MM.1S (cell line): ENCODE results near the gene BEAN1.
"Not testable (repeated sequence)": the region's sequence is repeated elsewhere in the genome, so short reads cannot be mapped to it uniquely, and the experiment has no call there.

Source experiments
- DNase-seq: peaks from one replicate; pipeline ENCODE4 v3.0.0-alpha.2; 2015
- H2AFZ ChIP-seq: fragments of 300-600 bp; sonication (generic); 2 replicates; pipeline ENCODE4 v1.6.0; 2016; ENCODE audit warnings: antibody characterized with exemption, low read length
- H3F3A ChIP-seq: fragments of 300-600 bp; sonication (generic); 2 replicates; pipeline ENCODE4 v1.6.1; 2016; ENCODE audit warnings: mild to moderate bottlenecking, antibody characterized with exemption, low read length, moderate library complexity, mixed read lengths; ENCODE audit not compliant: insufficient read depth
- H3K27ac ChIP-seq: fragments of 300-600 bp; sonication (generic); 2 replicates; pipeline ENCODE4 v1.5.1; 2016; ENCODE audit warnings: mild to moderate bottlenecking, low read length
- H3K27me3 ChIP-seq: fragments of 300-600 bp; sonication (generic); replicated peaks from 2 replicates; pipeline ENCODE4 v1.6.0; 2016; ENCODE audit warnings: low read length; ENCODE audit not compliant: insufficient read depth
- H3K36me3 ChIP-seq: fragments of 300-600 bp; sonication (generic); replicated peaks from 2 replicates; pipeline ENCODE4 v1.6.1; 2016; ENCODE audit warnings: mild to moderate bottlenecking, low read length, mixed read lengths; ENCODE audit not compliant: insufficient read depth
- H3K4me1 ChIP-seq: fragments of 300-600 bp; sonication (generic); 2 replicates; pipeline ENCODE4 v1.6.1; 2016; ENCODE audit warnings: low read length, mixed read lengths
- H3K4me2 ChIP-seq: fragments of 300-600 bp; sonication (generic); 2 replicates; pipeline ENCODE4 v1.6.0; 2016; ENCODE audit warnings: low read depth, low read length
- H3K4me3 ChIP-seq: fragments of 300-600 bp; sonication (generic); 2 replicates; pipeline ENCODE4 v1.5.1; 2016; ENCODE audit warnings: low read length, mixed read lengths
- H3K79me2 ChIP-seq: fragments of 300-600 bp; sonication (generic); 2 replicates; pipeline ENCODE4 v1.6.1; 2016; ENCODE audit warnings: mixed run types, low read length, mixed read lengths
- H3K9ac ChIP-seq: fragments of 300-600 bp; sonication (generic); 2 replicates; pipeline ENCODE4 v1.6.1; 2016; ENCODE audit warnings: low read length, mixed read lengths
- H3K9me2 ChIP-seq: fragments of 300-600 bp; sonication (generic); replicated peaks from 2 replicates; pipeline ENCODE4 v1.6.1; 2016; ENCODE audit warnings: mild to moderate bottlenecking, low read length, mixed read lengths; ENCODE audit not compliant: insufficient read depth
- H3K9me3 ChIP-seq: fragments of 300-600 bp; sonication (generic); replicated peaks from 2 replicates; pipeline ENCODE4 v1.6.1; 2016; ENCODE audit warnings: mild to moderate bottlenecking, low read length, mixed read lengths; ENCODE audit not compliant: insufficient read depth
- H4K20me1 ChIP-seq: fragments of 300-600 bp; sonication (generic); 2 replicates; pipeline ENCODE4 v1.6.1; 2016; ENCODE audit warnings: mild to moderate bottlenecking, low read length, moderate library complexity, mixed read lengths; ENCODE audit not compliant: insufficient read depth
- EZH2 ChIP-seq: fragments of 300-600 bp; sonication (generic); optimal IDR thresholded peaks from 2 replicates; pipeline ENCODE3; 2017; ENCODE audit warnings: low read depth, mild to moderate bottlenecking, antibody characterized with exemption, low read length, mixed read lengths
- EZH2phosphoT487 ChIP-seq: fragments of 300-600 bp; sonication (generic); IDR thresholded peaks from 2 replicates; pipeline ENCODE4 v1.6.1; 2018; ENCODE audit warnings: antibody characterized with exemption, low read length
- TF ChIP-seq, protein P1 (sequence below): fragments of 300-600 bp; sonication (generic); IDR thresholded peaks from 2 replicates; pipeline ENCODE4 v1.5.1; 2016; ENCODE audit warnings: antibody characterized with exemption, low read length, mixed read lengths

Gene BEAN1

GRCh38 chr16:66512272-66513110, 85.4 kb downstream of the BEAN1 start:
- Histone ChIP-seq H3K9ac (no peak overlapping the region), H3K4me2 (no peak overlapping the region)

DNA sequence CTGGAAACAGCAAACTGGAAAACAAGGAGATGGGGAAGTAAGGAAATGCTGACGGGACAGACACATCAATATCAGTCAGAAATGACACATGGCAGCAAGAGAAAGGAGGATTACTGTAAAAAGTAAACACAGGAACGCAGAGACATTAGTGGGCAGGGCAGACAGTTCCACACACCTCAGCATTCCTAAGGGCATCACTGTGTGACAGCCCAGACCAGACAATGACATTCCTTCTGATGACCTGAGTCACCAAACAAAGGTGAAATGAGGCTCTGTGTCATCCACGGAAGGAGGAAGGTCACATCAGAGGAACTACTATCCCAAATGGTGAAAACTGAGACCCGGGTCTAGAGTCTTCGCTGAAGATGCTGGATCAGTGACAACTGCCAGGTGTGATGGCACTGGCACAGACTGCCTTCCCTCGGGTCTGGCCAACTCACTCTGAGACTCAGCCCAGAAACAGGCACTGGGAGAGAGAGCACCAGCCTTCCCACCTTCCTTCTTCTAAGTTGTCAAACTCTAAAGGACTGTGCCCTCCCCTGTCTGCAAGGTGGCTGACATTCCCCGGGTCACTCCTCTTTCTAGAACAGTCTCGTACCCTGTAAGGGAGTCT, 86.1 kb downstream of the BEAN1 start:
- Histone ChIP-seq H3K4me2 (no peak overlapping the region), H3K79me2 (peaks cover 14% of the 10 kb centered on the region), H3K36me3 (no peaks in the 10 kb centered on the region), H3K9me3 (no peaks in the 10 kb centered on the region), H3F3A (peaks cover 19% of the 10 kb centered on the region), H3K27me3 (no peaks in the 10 kb centered on the region), H4K20me1 (no peaks in the 10 kb centered on the region), H3K27ac (no peak overlapping the region), H2AFZ (no peak overlapping the region), H3K4me1 (peaks cover 27% of the 10 kb centered on the region), H3K9me2 (no peaks in the 10 kb centered on the region), H3K4me3 (no peak overlapping the region), H3K9ac (no peak overlapping the region)
- no peak for DNase-seq
- TF ChIP-seq EZH2phosphoT487 (no peak), EZH2 (no peak)
- TF ChIP-seq, protein P1, sequence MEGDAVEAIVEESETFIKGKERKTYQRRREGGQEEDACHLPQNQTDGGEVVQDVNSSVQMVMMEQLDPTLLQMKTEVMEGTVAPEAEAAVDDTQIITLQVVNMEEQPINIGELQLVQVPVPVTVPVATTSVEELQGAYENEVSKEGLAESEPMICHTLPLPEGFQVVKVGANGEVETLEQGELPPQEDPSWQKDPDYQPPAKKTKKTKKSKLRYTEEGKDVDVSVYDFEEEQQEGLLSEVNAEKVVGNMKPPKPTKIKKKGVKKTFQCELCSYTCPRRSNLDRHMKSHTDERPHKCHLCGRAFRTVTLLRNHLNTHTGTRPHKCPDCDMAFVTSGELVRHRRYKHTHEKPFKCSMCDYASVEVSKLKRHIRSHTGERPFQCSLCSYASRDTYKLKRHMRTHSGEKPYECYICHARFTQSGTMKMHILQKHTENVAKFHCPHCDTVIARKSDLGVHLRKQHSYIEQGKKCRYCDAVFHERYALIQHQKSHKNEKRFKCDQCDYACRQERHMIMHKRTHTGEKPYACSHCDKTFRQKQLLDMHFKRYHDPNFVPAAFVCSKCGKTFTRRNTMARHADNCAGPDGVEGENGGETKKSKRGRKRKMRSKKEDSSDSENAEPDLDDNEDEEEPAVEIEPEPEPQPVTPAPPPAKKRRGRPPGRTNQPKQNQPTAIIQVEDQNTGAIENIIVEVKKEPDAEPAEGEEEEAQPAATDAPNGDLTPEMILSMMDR, result no peak

More at GRCh38 chr16:66512272-66513110, 85.4 kb downstream of the BEAN1 start:
- no peak overlapping the region for H3K4me3 ChIP-seq
- TF ChIP-seq EZH2phosphoT487 (no peak), EZH2 (no peak)
- TF ChIP-seq, protein P1, result no peak
- peaks cover 12% of the 10 kb centered on the region for H3F3A ChIP-seq
- H3K9me2 ChIP-seq, result no peaks in the 10 kb centered on the region
- DNase-seq, result no peak
- no peaks in the 10 kb centered on the region for H3K9me3 ChIP-seq
- H3K36me3 ChIP-seq, result no peaks in the 10 kb centered on the region
- no peaks in the 10 kb centered on the region for H4K20me1 ChIP-seq
- H2AFZ ChIP-seq, result no peak overlapping the region
- no peaks in the 10 kb centered on the region for H3K27me3 ChIP-seq
- H3K79me2 ChIP-seq, result peaks cover 7% of the 10 kb centered on the region
- no peak overlapping the region for H3K27ac ChIP-seq
- H3K4me1 ChIP-seq, result peaks cover 20% of the 10 kb centered on the region

- not testable (repeated sequence) for H2AFZ ChIP-seq, H3K36me3 ChIP-seq, H3K9ac ChIP-seq, H3K27ac ChIP-seq, H3K9me3 ChIP-seq, H3K4me2 ChIP-seq, DNase-seq, H3K27me3 ChIP-seq, H3K9me2 ChIP-seq, H4K20me1 ChIP-seq, H3K4me3 ChIP-seq
- peaks cover 20% of the 10 kb centered on the region for H3F3A ChIP-seq
- H3K4me1 ChIP-seq, result peaks cover 32% of the 10 kb centered on the region
- peaks cover 20% of the 10 kb centered on the region for H3K79me2 ChIP-seq
Observed at GRCh38 chr16:66514391-66514790, 87.3 kb downstream of the BEAN1 start.

DNA sequence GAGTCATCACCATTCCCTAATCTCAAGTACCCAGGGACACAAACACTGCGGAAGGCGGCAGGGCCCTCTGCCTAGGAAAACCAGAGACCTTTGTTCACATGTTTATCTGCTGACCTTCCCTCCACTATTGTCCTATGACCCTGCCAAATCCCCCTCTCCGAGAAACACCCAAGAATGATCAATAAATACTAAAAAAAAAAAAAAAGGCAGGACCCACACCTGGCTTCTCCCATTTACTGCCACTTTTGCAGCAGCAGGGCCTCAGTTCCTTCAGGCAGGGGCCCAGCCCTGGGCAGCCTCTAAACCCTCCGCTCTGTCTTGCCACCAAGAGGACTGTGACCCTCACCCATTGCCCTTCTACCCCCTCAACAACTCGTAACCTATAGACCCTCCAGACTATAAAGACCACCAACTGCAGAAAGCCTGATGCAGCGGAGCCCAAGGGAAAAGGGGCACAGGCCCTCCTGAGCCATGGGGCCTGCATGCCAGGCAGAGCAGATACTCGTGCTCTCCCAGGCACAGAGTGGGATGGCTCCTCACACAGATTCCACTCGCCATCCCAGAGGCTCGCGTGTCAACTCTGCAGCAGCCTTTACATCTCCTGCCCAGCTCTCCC, 88.0 kb downstream of the BEAN1 start:
- H3K9me2 ChIP-seq, H3K27ac ChIP-seq, H4K20me1 ChIP-seq, H3K4me2 ChIP-seq, H3K27me3 ChIP-seq, DNase-seq, H3K36me3 ChIP-seq, H2AFZ ChIP-seq, H3K9me3 ChIP-seq, H3K4me3 ChIP-seq: not testable (repeated sequence)
- H3K4me1 ChIP-seq, result peaks cover 39% of the 10 kb centered on the region
- H3K79me2 ChIP-seq, result peaks cover 26% of the 10 kb centered on the region
- H3F3A ChIP-seq, result peaks cover 21% of the 10 kb centered on the region
- 0 out of 2 replicates have a peak overlapping the region, but pooled peaks have one; percentile 18 for H3K9ac ChIP-seq
